Dermis microvascular lymphatic vessel endothelial cell (primary cell): ENCODE measurements around the gene ARG2. TPM values are rescaled to one million over a fixed set of nuclear protein-coding genes. Genes with fewer than 3 reads are reported as not detected.

ENCODE experiments used
- DNase-seq, 2 donors: peaks; one replicate each; pipeline versions ENCODE4 v3.0.0 to v3.0.0-alpha.2; 2010; ENCODE audit warnings: low read depth in 2 of 2
- total RNA-seq: library from RNA; depleted of rRNA; stranded (reverse); fragments of >200 nt; gene quantifications from 2 replicates; pipeline ENCODE4 v1.2.1, GENCODE V29; 2014

ARG2 gene
- 29.2 and 39.7 TPM in 2 replicates for total RNA-seq

GRCh38 chr14:67619446-67620216 is at the start of gene ARG2:
ARG2 (plus strand) TSS chr14:67619920; CDS start chr14:67619978, 58 bp downstream.
- DNase-seq: peak; percentile 97 to 99

GRCh38 chr14:67570453-67570852 is 49.3 kb upstream of the ARG2 start:
- no peak for DNase-seq

GRCh38 chr14:67571275-67571990 is 48.3 kb upstream of the ARG2 start:
- peak; percentile 36 to 59 for DNase-seq

- DNase-seq: no peak
These were observed 47.8 kb upstream of the ARG2 start for GRCh38 chr14:67571991-67572323.

- DNase-seq: no peak
These were observed 47.1 kb upstream of the ARG2 start for GRCh38 chr14:67572608-67573007.

- DNase-seq: no peak
These were observed 46.3 kb upstream of the ARG2 start for GRCh38 chr14:67573228-67574010.

- no peak for DNase-seq
These were observed 45.6 kb upstream of the ARG2 start for GRCh38 chr14:67574156-67574555.

- DNase-seq: no peak
These were observed 44.9 kb upstream of the ARG2 start for GRCh38 chr14:67574806-67575205.

- peak in 1 of 2 donors; percentile 5 for DNase-seq
These were observed 44.0 kb upstream of the ARG2 start for GRCh38 chr14:67575684-67576083.

- DNase-seq: no peak
These were observed 43.3 kb upstream of the ARG2 start for GRCh38 chr14:67576216-67576955.

GRCh38 chr14:67577181-67577808 is 42.4 kb upstream of the ARG2 start:
- no peak for DNase-seq

GRCh38 chr14:67577909-67578749 is 41.6 kb upstream of the ARG2 start:
- DNase-seq: no peak

GRCh38 chr14:67579040-67579439 is 40.7 kb upstream of the ARG2 start:
- no peak for DNase-seq

GRCh38 chr14:67579636-67580035 is 40.1 kb upstream of the ARG2 start:
- no peak for DNase-seq

GRCh38 chr14:67580336-67581171 is 39.2 kb upstream of the ARG2 start:
- DNase-seq: no peak

- DNase-seq: no peak
These were observed 38.1 kb upstream of the ARG2 start for GRCh38 chr14:67581643-67582042.

GRCh38 chr14:67582061-67582460 is 37.7 kb upstream of the ARG2 start:
- DNase-seq: no peak

- peak; percentile 48 to 63 for DNase-seq
These were observed 35.7 kb upstream of the ARG2 start for GRCh38 chr14:67583711-67584644.
